ENCODE measurements around the gene NDUFB6. TPM values are rescaled to one million over a fixed set of nuclear protein-coding genes. Genes with fewer than 3 reads are reported as not detected.

NDUFB6 gene
- total and polyA plus RNA-seq, 10 of the 15 experiments (the other 5 are each of a cell fraction or from before 2014, with no cell fraction given) = 26.3 to 269 (median 61.4) TPM

DNA sequence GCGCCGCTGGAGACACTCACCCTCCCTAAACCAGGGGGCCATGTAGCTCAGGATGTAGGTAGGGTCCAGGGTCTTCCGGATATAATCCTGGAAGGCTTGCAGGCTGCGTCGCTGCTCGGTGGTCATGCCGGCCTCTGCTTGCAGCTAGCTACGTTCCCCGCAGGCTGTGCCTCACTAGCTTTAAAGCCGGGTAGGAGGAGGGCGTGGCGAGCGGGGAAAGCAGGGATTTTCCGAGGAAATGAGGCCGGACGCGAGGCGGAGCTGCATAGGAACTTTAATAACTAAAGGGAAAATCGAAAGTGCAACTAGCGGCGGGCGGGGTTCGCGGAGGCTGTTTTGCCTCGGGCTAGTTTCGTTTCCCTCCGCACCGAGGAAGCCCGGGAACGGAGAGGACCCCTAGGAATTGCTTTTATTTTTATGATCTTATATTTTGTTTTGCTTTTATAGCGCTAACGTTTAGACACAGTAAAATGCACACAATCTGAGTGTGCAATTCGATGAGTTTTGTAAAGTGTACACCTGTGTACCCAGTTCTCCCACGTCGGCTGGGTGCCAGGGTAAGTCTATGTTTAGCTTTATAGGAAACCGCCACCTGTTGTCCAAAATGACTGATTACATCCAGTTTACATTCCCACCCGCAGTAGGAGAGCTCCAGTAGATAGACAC is 46.8 kb downstream of the NDUFB6 start, which contains the start of gene RIGI (continued):
- TF ChIP-seq CTCF (IDR thresholded peaks at IDR 0.05 in 2 of 3, conservative IDR thresholded peaks at IDR 0.05 in 1 of 3; ENCODE audit: control insufficient read depth in 2 of 3, extremely low read depth in 1 of 3, insufficient read depth in 1 of 3, low read depth in 3 of 3, low read length in 3 of 3) = peak; percentile 24 to 39 (median 34); a peak in 5 of 6 replicates
- TF ChIP-seq YY1 (IDR thresholded peaks at IDR 0.05; ENCODE audit: low read depth, low read length) = 0 out of 2 replicates have a peak, but pooled peaks have one; percentile 17
- TF ChIP-seq IKZF2 (IDR thresholded peaks at IDR 0.05) = peak; percentile 89 to 90
- no peak for TF ChIP-seq RB1 (IDR thresholded peaks at IDR 0.05; ENCODE audit: borderline replicate concordance)
- no peak for TF ChIP-seq ZNF217 (IDR thresholded peaks at IDR 0.05)
- TF ChIP-seq, protein P1, sequence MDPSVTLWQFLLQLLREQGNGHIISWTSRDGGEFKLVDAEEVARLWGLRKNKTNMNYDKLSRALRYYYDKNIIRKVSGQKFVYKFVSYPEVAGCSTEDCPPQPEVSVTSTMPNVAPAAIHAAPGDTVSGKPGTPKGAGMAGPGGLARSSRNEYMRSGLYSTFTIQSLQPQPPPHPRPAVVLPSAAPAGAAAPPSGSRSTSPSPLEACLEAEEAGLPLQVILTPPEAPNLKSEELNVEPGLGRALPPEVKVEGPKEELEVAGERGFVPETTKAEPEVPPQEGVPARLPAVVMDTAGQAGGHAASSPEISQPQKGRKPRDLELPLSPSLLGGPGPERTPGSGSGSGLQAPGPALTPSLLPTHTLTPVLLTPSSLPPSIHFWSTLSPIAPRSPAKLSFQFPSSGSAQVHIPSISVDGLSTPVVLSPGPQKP (IDR thresholded peaks at IDR 0.05; ENCODE audit: low read depth, low read length) = no peak
- TF ChIP-seq POU2F2 (IDR thresholded peaks at IDR 0.05; ENCODE audit: borderline replicate concordance, low read depth, low read length) = no peak
- TF ChIP-seq, protein P2, sequence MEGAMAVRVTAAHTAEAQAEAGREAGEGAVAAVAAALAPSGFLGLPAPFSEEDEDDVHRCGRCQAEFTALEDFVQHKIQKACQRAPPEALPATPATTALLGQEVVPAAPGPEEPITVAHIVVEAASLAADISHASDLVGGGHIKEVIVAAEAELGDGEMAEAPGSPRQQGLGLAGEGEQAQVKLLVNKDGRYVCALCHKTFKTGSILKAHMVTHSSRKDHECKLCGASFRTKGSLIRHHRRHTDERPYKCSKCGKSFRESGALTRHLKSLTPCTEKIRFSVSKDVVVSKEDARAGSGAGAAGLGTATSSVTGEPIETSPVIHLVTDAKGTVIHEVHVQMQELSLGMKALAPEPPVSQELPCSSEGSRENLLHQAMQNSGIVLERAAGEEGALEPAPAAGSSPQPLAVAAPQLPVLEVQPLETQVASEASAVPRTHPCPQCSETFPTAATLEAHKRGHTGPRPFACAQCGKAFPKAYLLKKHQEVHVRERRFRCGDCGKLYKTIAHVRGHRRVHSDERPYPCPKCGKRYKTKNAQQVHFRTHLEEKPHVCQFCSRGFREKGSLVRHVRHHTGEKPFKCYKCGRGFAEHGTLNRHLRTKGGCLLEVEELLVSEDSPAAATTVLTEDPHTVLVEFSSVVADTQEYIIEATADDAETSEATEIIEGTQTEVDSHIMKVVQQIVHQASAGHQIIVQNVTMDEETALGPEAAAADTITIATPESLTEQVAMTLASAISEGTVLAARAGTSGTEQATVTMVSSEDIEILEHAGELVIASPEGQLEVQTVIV (IDR thresholded peaks at IDR 0.05; ENCODE audit: borderline replicate concordance, partially characterized antibody) = no peak
- TF ChIP-seq, protein P3, sequence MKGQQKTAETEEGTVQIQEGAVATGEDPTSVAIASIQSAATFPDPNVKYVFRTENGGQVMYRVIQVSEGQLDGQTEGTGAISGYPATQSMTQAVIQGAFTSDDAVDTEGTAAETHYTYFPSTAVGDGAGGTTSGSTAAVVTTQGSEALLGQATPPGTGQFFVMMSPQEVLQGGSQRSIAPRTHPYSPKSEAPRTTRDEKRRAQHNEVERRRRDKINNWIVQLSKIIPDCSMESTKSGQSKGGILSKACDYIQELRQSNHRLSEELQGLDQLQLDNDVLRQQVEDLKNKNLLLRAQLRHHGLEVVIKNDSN (IDR thresholded peaks at IDR 0.05; ENCODE audit: borderline replicate concordance, extremely low read length, insufficient read depth, low read depth, low read length) = no peak
- TF ChIP-seq, protein P4, sequence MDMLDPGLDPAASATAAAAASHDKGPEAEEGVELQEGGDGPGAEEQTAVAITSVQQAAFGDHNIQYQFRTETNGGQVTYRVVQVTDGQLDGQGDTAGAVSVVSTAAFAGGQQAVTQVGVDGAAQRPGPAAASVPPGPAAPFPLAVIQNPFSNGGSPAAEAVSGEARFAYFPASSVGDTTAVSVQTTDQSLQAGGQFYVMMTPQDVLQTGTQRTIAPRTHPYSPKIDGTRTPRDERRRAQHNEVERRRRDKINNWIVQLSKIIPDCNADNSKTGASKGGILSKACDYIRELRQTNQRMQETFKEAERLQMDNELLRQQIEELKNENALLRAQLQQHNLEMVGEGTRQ (IDR thresholded peaks at IDR 0.05; ENCODE audit: borderline replicate concordance, low read depth, low read length) = no peak
- TF ChIP-seq POLR2A (IDR thresholded peaks at IDR 0.05; ENCODE audit: low read depth, low read length) = peak; percentile 62
- TF ChIP-seq, protein P5, sequence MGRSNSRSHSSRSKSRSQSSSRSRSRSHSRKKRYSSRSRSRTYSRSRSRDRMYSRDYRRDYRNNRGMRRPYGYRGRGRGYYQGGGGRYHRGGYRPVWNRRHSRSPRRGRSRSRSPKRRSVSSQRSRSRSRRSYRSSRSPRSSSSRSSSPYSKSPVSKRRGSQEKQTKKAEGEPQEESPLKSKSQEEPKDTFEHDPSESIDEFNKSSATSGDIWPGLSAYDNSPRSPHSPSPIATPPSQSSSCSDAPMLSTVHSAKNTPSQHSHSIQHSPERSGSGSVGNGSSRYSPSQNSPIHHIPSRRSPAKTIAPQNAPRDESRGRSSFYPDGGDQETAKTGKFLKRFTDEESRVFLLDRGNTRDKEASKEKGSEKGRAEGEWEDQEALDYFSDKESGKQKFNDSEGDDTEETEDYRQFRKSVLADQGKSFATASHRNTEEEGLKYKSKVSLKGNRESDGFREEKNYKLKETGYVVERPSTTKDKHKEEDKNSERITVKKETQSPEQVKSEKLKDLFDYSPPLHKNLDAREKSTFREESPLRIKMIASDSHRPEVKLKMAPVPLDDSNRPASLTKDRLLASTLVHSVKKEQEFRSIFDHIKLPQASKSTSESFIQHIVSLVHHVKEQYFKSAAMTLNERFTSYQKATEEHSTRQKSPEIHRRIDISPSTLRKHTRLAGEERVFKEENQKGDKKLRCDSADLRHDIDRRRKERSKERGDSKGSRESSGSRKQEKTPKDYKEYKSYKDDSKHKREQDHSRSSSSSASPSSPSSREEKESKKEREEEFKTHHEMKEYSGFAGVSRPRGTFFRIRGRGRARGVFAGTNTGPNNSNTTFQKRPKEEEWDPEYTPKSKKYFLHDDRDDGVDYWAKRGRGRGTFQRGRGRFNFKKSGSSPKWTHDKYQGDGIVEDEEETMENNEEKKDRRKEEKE (IDR thresholded peaks at IDR 0.05) = no peak
- TF ChIP-seq TAF1 (IDR thresholded peaks at IDR 0.05; ENCODE audit: borderline replicate concordance, low read depth, low read length) = no peak
- TF ChIP-seq IRF5 (IDR thresholded peaks at IDR 0.05; ENCODE audit: borderline replicate concordance) = no peak

All from GM12878 (cell line).